DMS79 treated with DMSO at 0.1 percent for 48 hours (cell line): Measurements from ENCODE around the gene SLC16A11.
"Not testable (repeated sequence)": the region's sequence is repeated elsewhere in the genome, so short reads cannot be mapped to it uniquely, and the experiment has no call there.

Source experiments
- DNase-seq: peaks from one replicate; lab custom pipeline; 2025; lab: John Stamatoyannopoulos, UW

The SLC16A11 gene

DNA sequence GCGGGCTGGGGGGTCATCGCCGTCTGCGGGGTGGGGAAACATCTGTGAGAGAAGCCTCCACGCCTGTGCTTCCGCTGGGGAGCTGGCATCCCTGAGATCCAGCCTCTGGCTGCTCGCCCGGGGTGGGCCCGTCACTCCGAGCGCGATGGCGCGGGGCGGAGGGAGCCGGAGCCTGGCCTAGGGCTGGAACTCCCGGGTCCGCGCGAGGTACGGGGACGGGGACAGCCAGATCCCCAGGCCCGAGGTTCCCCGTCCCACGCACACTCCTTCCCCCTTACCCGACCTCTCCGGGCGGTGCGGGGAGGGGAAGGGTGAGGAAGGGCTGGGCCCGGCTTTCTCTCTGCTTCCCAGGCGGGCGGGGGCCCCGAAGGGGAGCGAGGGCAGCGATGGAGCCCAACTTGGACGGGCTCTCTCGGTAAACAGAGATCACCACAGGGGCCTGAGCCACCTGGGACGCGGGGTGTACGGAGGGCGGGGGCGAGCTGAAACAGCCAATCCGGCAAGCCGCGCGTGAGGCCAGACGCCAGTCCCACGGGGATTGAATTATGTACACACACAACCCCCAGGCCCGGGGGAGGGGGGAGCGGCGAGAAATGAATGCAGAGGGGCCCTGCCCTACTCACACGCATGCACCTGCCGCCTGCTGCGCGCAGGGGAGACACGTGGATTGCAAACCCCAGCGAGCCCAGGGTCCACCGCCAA, at the start of gene SLC16A11:
Gene SLC16A11 (minus strand): TSS at position 596 of the 702 bp plus-strand sequence. CDS start 579 bp downstream, at position 17.
- peak; percentile 51 for DNase-seq

- not testable (repeated sequence) for DNase-seq
Measured at GRCh38 chr17:7091311-7092005, 47.6 kb upstream of the SLC16A11 start.

- not testable (repeated sequence) for DNase-seq
Measured at GRCh38 chr17:7089570-7089969, 45.7 kb upstream of the SLC16A11 start.

GRCh38 chr17:7088442-7088841, 44.5 kb upstream of the SLC16A11 start:
- not testable (repeated sequence) for DNase-seq

GRCh38 chr17:7084088-7084487, 40.2 kb upstream of the SLC16A11 start:
- no peak for DNase-seq

DNA sequence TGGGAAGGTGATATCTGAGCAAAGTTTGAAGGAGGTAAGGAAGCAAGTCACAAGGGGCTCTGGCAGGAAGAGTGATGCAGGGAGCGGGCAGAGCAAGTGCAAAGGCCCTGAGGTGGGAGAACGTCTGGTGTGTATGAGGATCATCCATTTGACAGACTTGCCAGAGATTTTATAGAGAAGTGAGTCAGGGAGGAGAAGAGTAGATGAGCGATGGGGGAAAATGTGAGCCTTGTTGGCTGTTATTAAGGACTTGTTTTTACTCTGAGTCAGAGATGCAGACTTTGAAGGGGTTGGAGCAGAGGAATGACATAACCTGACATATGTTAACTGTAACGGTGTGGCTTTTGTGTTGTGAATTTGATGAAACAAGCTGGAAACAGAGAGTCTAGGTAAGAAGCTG, 39.7 kb upstream of the SLC16A11 start:
- DNase-seq, result no peak

DNA sequence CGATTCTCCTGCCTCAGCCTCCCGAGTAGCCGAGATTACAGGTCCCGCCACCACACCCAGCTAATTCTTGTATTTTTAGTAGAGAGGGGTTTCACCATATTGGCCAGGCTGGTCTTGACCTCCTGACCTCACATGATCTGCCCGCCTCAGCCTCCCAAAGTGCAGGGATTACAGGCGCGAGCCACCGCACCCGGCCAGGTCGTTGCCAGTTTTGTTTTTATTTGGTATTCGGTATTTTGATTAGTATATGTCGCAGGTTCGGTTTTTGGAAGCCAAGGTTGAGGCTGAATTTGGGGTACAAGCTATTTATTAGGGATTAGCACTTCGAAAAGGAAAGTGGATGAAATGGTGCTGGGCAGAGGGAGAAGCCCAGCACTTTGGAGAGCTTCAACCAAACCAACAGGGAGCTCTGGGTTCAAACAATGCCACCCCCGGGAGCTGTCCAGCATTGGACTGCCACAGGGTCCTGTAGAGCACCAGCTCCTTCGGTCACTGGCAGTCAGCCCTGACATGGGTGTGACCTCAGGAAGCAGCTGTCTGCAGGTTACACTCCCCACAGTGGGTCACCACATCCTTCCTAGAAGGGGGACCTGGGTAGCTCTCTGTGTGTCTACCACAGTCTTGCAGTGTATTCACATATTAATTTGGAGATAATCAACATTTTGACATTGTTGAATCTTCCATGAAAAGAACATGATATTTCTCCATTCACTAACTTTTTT, 37.6 kb upstream of the SLC16A11 start:
- DNase-seq, result no peak

- no peak for DNase-seq
Measured at GRCh38 chr17:7080456-7081041, 36.7 kb upstream of the SLC16A11 start.

DNA sequence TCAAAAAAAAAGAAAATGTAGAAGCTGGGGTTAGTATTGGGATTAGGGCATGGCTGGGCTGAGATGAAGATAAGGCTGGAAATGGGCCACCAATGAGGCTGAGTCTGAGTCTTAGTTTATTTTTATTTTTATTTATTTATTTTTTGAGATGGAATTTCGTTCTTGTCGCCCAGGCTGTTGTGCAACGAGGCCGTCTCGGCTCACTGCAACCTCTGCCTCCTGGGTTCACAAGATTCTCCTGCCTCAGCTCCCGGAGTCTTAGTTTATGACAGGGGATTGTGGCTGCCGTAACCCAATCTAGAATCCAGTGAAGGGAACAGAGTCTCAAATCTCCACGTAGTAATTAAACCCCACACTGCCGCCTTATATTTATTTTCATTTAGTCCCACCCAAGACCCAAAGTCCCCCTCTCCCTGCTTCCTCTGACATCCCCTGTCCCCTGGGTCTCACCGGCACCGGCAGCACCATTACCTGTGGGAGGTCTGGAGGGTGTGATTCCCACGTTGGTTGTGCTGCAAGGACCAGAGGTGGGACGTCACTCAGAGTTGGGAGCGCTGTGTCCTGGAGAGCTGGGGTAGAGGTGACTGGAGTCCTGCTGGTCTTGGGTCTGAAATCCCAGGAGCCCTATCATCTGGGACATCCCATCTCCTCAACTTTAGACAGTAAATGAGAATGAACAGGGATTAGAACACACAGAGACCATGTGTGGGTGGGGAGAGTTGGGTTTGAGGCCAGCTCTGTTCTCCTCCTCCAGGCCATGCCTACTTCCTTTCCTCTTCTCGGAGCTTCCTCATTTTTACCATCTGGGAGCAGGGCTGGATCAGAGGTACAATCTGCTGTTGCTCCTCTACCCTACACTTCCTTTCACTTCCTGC, 35.9 kb upstream of the SLC16A11 start, which contains the start of gene CLEC10A:
Gene CLEC10A (minus strand): TSS at position 671 of the 875 bp plus-strand sequence. CDS start 1,439 bp downstream, outside the sequence.
- DNase-seq, result no peak

DNA sequence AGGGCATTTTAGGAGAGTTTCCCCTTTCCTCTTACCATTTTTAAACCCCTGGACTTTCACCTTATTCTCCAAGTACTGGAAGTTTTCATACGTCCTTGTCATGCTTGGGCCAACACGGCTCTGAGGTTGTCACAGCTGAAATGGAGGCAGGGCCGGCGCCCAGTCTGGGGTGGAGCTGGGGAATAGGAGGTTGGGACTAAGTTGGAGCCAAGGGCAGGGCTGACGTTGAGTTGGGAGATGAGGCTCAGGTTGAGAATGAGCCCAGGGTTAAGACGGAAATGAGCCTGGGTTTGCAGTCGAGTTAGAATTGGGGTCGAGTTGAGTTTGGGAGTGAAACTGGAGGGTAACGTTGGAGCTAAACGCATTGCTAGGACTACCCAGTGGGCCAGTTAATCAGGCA, 34.8 kb upstream of the SLC16A11 start:
- DNase-seq, result no peak

DNA sequence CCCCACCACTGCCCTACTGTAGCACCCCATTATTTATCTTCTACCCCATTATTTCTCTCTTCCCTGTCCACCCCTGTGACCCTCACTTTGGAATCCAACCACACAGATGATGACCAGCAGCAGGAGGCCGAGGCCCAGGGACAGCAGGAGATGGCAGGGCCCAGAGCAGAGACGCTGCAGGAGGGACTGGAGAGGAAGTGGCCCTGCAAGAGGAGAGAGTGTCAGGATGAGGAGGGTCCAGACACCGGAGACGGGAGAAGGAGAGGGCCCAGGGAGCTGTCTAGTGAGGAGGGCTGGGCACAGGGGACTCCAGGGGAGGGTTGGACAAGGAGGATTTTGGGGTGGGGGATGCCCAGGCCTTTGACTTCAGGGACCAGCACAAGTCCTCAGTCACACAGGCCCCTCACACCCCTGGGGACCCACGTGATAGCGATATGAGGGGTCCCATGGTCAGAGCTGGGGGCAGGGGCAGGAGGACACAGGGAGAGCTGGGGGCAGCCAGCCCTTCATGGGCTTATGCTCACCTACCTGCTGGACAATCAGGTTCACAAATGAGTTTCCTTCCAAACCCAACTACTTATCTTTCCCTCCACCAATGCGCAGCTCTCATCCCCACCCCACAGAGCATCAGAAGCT, 34.1 kb upstream of the SLC16A11 start:
- DNase-seq, result no peak

- no peak for DNase-seq
Measured at GRCh38 chr17:7074931-7075330, 31.0 kb upstream of the SLC16A11 start.

- no peak for DNase-seq
Measured at GRCh38 chr17:7072406-7072805, 28.5 kb upstream of the SLC16A11 start.

- DNase-seq, result no peak
Measured at GRCh38 chr17:7070712-7071111, 26.8 kb upstream of the SLC16A11 start.

GRCh38 chr17:7068268-7068667, 24.4 kb upstream of the SLC16A11 start:
- DNase-seq, result no peak

GRCh38 chr17:7067198-7067597, 23.3 kb upstream of the SLC16A11 start:
- DNase-seq, result no peak

GRCh38 chr17:7064261-7064660, 20.4 kb upstream of the SLC16A11 start:
- DNase-seq, result no peak

GRCh38 chr17:7063518-7064094, 19.7 kb upstream of the SLC16A11 start:
- no peak for DNase-seq

DNA sequence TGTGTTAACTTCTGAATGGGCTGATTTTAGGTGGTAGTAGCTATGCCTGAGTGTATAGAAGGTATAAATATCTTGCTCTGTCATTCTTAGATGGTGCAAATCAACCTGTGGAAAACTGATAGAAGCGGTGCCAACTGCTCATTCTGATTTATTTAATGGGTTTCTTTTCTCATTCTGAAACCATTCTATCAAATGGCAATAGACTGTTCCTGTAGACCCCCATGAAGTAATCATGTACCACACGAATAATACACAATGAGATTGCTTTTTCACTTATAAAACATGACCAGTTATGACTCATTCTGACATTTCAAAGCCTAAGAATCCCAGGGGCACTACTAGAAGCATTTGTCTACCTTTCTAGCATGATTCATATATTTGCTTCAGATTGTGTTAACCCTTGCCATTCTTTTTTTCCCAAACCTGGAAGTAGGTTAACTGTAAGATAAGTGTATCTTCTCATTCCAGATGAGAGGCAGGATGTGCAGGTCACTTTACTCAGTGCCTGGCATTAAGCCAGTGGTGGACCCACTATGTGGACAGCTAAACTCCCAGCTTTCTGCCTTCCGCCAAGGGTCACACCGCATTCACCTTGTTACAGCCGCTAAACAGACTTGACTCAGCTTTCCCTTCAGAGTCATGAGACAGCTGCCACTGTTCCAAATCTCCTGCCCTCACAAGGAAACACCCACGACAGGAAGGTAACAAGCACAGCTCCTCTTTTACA, 16.4 kb upstream of the SLC16A11 start:
- no peak for DNase-seq
